A673 (cell line): Measurements from ENCODE around the gene PTPRK. TPM values are rescaled to one million over a fixed set of nuclear protein-coding genes. Genes with fewer than 3 reads are reported as not detected.

ENCODE experiments used
- BruUV-seq: library from RNA; stranded (reverse); fragments of 400-500 nt; replicated peaks from 2 replicates; lab custom pipeline; 2021; lab: Mats Ljungman, UMichigan
- CTCF ChIA-PET: fragments of 300-600 bp; sonication (Branson Sonifier 250); formaldehyde crosslinking; loops from one replicate; lab custom pipeline; 2022; ENCODE audit warnings: antibody characterized with exemption; lab: Charles Lee
- POLR2A ChIA-PET: fragments of 300-600 bp; sonication (Branson Sonifier 250); formaldehyde crosslinking; loops from one replicate; lab custom pipeline; 2022; ENCODE audit warnings: antibody characterized with exemption; ENCODE audit not compliant: low non-redundant PET; lab: Charles Lee
- DNase-seq: peaks from one replicate; pipeline ENCODE4 v3.0.0-alpha.2; 2015; ENCODE audit warnings: low spot score
- H3K27ac ChIP-seq: fragments of 200-600 bp; sonication (generic); 2 replicates; pipeline ENCODE4 v1.5.1; 2016; ENCODE audit warnings: mixed run types, low read depth, mild to moderate bottlenecking, mixed read lengths, antibody characterized with exemption, low read length; ENCODE audit not compliant: poor library complexity, severe bottlenecking
- H3K27me3 ChIP-seq: fragments of 200-600 bp; sonication (generic); replicated peaks from 2 replicates; pipeline ENCODE4 v1.6.1; 2017; ENCODE audit warnings: mixed run types, low read depth, mild to moderate bottlenecking, mixed read lengths, antibody characterized with exemption, low read length; ENCODE audit not compliant: insufficient read depth, poor library complexity
- H3K36me3 ChIP-seq: fragments of 200-600 bp; sonication (generic); 2 replicates; pipeline ENCODE4 v1.6.1; 2016; ENCODE audit warnings: mixed run types, mild to moderate bottlenecking, mixed read lengths, antibody characterized with exemption, low read length; ENCODE audit not compliant: insufficient read depth, poor library complexity, severe bottlenecking
- H3K4me1 ChIP-seq: fragments of 200-600 bp; sonication (generic); 2 replicates; pipeline ENCODE4 v1.6.1; 2017; ENCODE audit warnings: mixed run types, mild to moderate bottlenecking, mixed read lengths, antibody characterized with exemption, low read length; ENCODE audit not compliant: insufficient read depth, poor library complexity, severe bottlenecking
- H3K4me3 ChIP-seq: fragments of 200-600 bp; sonication (generic); 2 replicates; pipeline ENCODE4 v1.5.1; 2016; ENCODE audit warnings: low read depth, mixed run types, mild to moderate bottlenecking, mixed read lengths, low read length; ENCODE audit not compliant: poor library complexity, severe bottlenecking
- H3K9me3 ChIP-seq: fragments of 200-600 bp; sonication (generic); 2 replicates; pipeline ENCODE4 v1.6.1; 2016; ENCODE audit warnings: mixed run types, low read depth, mild to moderate bottlenecking, mixed read lengths, antibody characterized with exemption, low read length; ENCODE audit not compliant: poor library complexity, severe bottlenecking
- EZH2 ChIP-seq: fragments of 200-600 bp; sonication (generic); IDR thresholded peaks from 2 replicates; pipeline ENCODE4 v1.6.1; 2017; ENCODE audit warnings: borderline replicate concordance, low read depth, mild to moderate bottlenecking, mixed read lengths, antibody characterized with exemption, low read length; ENCODE audit not compliant: poor library complexity, severe bottlenecking
- intact Hi-C: fragments of 100-400 bp; cut with micrococcal nuclease; formaldehyde crosslinking; loops from one replicate; pipeline ENCODE4 v1.10.0; 2022; ENCODE audit not compliant: unreplicated experiment
- total RNA-seq: library from RNA; stranded (reverse); gene quantifications from 2 replicates; pipeline ENCODE4 v1.2.3, GENCODE V29; 2021
- TF ChIP-seq, protein P1 (sequence below): fragments of 300-800, 200-600 bp; sonication (generic); conservative IDR thresholded peaks from 2 replicates; pipeline ENCODE4 v1.5.1; 2017; ENCODE audit warnings: low read depth, mild to moderate bottlenecking, antibody characterized with exemption, low read length, moderate library complexity, mixed read lengths

PTPRK gene
- total RNA-seq, 1 experiment from 2014 or later: 77.3 TPM

DNA sequence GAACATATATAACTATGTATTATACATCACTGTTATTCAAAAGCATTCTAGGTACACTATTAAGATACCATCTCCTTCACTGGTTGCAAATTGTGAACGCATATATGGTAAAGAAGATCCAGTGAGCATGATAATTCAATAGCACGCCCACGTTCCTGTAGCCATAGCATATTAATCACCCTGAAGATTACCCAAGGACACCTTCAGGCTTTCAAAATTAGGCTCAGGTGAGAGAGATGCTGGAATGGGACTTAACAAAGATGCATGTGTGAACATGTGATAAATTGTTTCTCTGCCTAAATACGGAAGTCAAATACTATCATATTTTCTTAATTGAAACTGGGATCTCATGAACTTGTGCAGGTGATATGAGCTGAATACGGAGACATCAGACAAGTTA is 303.5 kb downstream of the PTPRK start:
- no TSS peak for BruUV-seq
- DNase-seq: no peak
- TF ChIP-seq, protein P1, sequence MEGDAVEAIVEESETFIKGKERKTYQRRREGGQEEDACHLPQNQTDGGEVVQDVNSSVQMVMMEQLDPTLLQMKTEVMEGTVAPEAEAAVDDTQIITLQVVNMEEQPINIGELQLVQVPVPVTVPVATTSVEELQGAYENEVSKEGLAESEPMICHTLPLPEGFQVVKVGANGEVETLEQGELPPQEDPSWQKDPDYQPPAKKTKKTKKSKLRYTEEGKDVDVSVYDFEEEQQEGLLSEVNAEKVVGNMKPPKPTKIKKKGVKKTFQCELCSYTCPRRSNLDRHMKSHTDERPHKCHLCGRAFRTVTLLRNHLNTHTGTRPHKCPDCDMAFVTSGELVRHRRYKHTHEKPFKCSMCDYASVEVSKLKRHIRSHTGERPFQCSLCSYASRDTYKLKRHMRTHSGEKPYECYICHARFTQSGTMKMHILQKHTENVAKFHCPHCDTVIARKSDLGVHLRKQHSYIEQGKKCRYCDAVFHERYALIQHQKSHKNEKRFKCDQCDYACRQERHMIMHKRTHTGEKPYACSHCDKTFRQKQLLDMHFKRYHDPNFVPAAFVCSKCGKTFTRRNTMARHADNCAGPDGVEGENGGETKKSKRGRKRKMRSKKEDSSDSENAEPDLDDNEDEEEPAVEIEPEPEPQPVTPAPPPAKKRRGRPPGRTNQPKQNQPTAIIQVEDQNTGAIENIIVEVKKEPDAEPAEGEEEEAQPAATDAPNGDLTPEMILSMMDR: no peak
- no peak for TF ChIP-seq EZH2
- Histone ChIP-seq H3K27me3 (no peaks in the 10 kb centered on the region), H3K9me3 (no peaks in the 10 kb centered on the region), H3K36me3 (no peaks in the 10 kb centered on the region), H3K4me1 (no peaks in the 10 kb centered on the region), H3K27ac (no peak overlapping the region), H3K4me3 (no peak overlapping the region)
- CTCF ChIA-PET: no interaction called here
- POLR2A ChIA-PET: no interaction called here
- intact Hi-C loops: no loop called here

- intact Hi-C loops: no loop called here
- ChIA-PET CTCF (no interaction called here), POLR2A (no interaction called here)
- Histone ChIP-seq H3K27ac (no peak overlapping the region), H3K27me3 (no peaks in the 10 kb centered on the region), H3K4me3 (no peak overlapping the region), H3K36me3 (no peaks in the 10 kb centered on the region), H3K4me1 (peaks cover 13% of the 10 kb centered on the region), H3K9me3 (no peaks in the 10 kb centered on the region)
- no peak for DNase-seq
- no TSS peak for BruUV-seq
- no peak for TF ChIP-seq EZH2
- TF ChIP-seq, protein P1: no peak
These were observed 310.6 kb downstream of the PTPRK start for GRCh38 chr6:128209771-128210170.

GRCh38 chr6:128208851-128209580 is 311.4 kb downstream of the PTPRK start:
- no peaks in the 10 kb centered on the region for H3K9me3 ChIP-seq
- no peaks in the 10 kb centered on the region for H3K27me3 ChIP-seq
- H3K36me3 ChIP-seq: no peaks in the 10 kb centered on the region
- ChIA-PET POLR2A (no interaction called here), CTCF (no interaction called here)
- TF ChIP-seq, protein P1: no peak
- TF ChIP-seq EZH2: no peak
- BruUV-seq: no TSS peak
- no peak overlapping the region for H3K27ac ChIP-seq
- DNase-seq: no peak
- no peak overlapping the region for H3K4me3 ChIP-seq
- intact Hi-C loops: no loop called here
- H3K4me1 ChIP-seq: peaks cover 19% of the 10 kb centered on the region
